IMR-90 (cell line): ENCODE measurements around the gene ATL2. TPM values are rescaled to one million over a fixed set of nuclear protein-coding genes. Genes with fewer than 3 reads are reported as not detected.

Experiments used
- ATAC-seq: fragments of 200-7000 bp; cut with Tn5 transposase; 2 replicates; pipeline ENCODE4 v1.9.1; 2020; ENCODE audit warnings: low read depth, mild to moderate bottlenecking, moderate library complexity
- BruUV-seq: library from RNA; stranded (reverse); fragments of 400-500 nt; replicated peaks from 2 replicates; lab custom pipeline; 2021; lab: Mats Ljungman, UMichigan
- CTCF ChIA-PET: fragments of 300-600 bp; formaldehyde crosslinking; extraction: SDS; loops from one replicate; lab custom pipeline; 2021; ENCODE audit warnings: antibody characterized with exemption; lab: Yijun Ruan, JAX
- POLR2A ChIA-PET: fragments of 300-600 bp; sonication (Branson Sonifier 250); formaldehyde crosslinking; loops from one replicate; lab custom pipeline; 2022; ENCODE audit warnings: antibody characterized with exemption; ENCODE audit not compliant: unreplicated experiment; lab: Charles Lee
- DNase-seq: peaks from one replicate; pipeline ENCODE4 v3.0.0; 2013
- H2AFZ ChIP-seq: replicated peaks from 2 replicates; pipeline ENCODE3; 2013; ENCODE audit warnings: low read length, mild to moderate bottlenecking; ENCODE audit not compliant: poor library complexity
- H2AK5ac ChIP-seq: 2 replicates; pipeline ENCODE4 v1.6.1; 2013; ENCODE audit warnings: low read depth, low read length, inconsistent platforms
- H2AK9ac ChIP-seq: replicated peaks from 2 replicates; pipeline ENCODE3; 2013; ENCODE audit warnings: mild to moderate bottlenecking, low read depth, low read length, moderate library complexity; ENCODE audit not compliant: poor library complexity
- H2BK120ac ChIP-seq: 2 replicates; pipeline ENCODE4 v1.6.1; 2013; ENCODE audit warnings: low read depth, low read length, inconsistent platforms
- H2BK15ac ChIP-seq: 3 replicates; pipeline ENCODE4 v1.6.1; 2013; ENCODE audit warnings: low read depth, low read length, inconsistent platforms
- H2BK20ac ChIP-seq: 2 replicates; pipeline ENCODE4 v1.6.1; 2013; ENCODE audit warnings: low read depth, mild to moderate bottlenecking, inconsistent platforms, low read length, moderate library complexity
- H2BK5ac ChIP-seq: 2 replicates; pipeline ENCODE4 v1.6.1; 2013; ENCODE audit warnings: mild to moderate bottlenecking, low read depth, low read length, inconsistent platforms; ENCODE audit not compliant: poor library complexity, severe bottlenecking
- H3K14ac ChIP-seq: replicated peaks from 2 replicates; pipeline ENCODE4 v1.6.1; 2013; ENCODE audit warnings: low read depth, low read length, inconsistent platforms
- H3K18ac ChIP-seq: 2 replicates; pipeline ENCODE4 v1.6.1; 2013; ENCODE audit warnings: low read depth, low read length, control low read depth
- H3K23ac ChIP-seq: 2 replicates; pipeline ENCODE4 v1.6.1; 2013; ENCODE audit warnings: low read depth, low read length, inconsistent platforms
- H3K27ac ChIP-seq: 2 replicates; pipeline ENCODE4 v1.5.1; 2013; ENCODE audit warnings: mild to moderate bottlenecking, control low read depth, low read length; ENCODE audit not compliant: insufficient read depth
- H3K27me3 ChIP-seq: 2 replicates; pipeline ENCODE4 v1.6.1; 2013; ENCODE audit warnings: low read length; ENCODE audit not compliant: control insufficient read depth, insufficient read depth
- H3K36me3 ChIP-seq: 2 replicates; pipeline ENCODE4 v1.6.1; 2013; ENCODE audit warnings: low read length, mixed read lengths; ENCODE audit not compliant: control insufficient read depth, insufficient read depth
- H3K4ac ChIP-seq: 2 replicates; pipeline ENCODE4 v1.6.1; 2013; ENCODE audit warnings: low read depth, low read length, inconsistent platforms
- H3K4me1 ChIP-seq: 2 replicates; pipeline ENCODE4 v1.6.1; 2013; ENCODE audit warnings: low read length, mixed read lengths; ENCODE audit not compliant: control insufficient read depth, insufficient read depth
- H3K4me2 ChIP-seq: 2 replicates; pipeline ENCODE4 v1.6.1; 2013; ENCODE audit warnings: low read depth, mild to moderate bottlenecking, control low read depth, low read length, moderate library complexity
- H3K4me3 ChIP-seq: 2 replicates; pipeline ENCODE4 v1.5.1; 2013; ENCODE audit warnings: low read depth, mild to moderate bottlenecking, control low read depth, low read length, moderate library complexity; ENCODE audit not compliant: insufficient read depth
- H3K56ac ChIP-seq: 2 replicates; pipeline ENCODE4 v1.6.1; 2013; ENCODE audit warnings: low read length, inconsistent platforms; ENCODE audit not compliant: insufficient read depth; ENCODE audit errors: extremely low read depth
- H3K79me1 ChIP-seq, 2 experiments: 2 replicates each; pipeline ENCODE4 v1.6.1; 2013; ENCODE audit warnings: low read length in 2 of 2, inconsistent platforms in 1 of 2, low read depth in 1 of 2
- H3K9ac ChIP-seq: 2 replicates; pipeline ENCODE4 v1.6.1; 2013; ENCODE audit warnings: low read depth, low read length, control low read depth
- H3K9me1 ChIP-seq: 2 replicates; pipeline ENCODE4 v1.6.1; 2013; ENCODE audit warnings: low read length, inconsistent platforms; ENCODE audit not compliant: insufficient read depth
- H3K9me3 ChIP-seq: 2 replicates; pipeline ENCODE4 v1.6.1; 2013; ENCODE audit warnings: low read length; ENCODE audit not compliant: control insufficient read depth, insufficient read depth
- H4K20me1 ChIP-seq: 2 replicates; pipeline ENCODE4 v1.6.1; 2013; ENCODE audit warnings: low read length, inconsistent platforms; ENCODE audit not compliant: insufficient read depth
- H4K5ac ChIP-seq: 2 replicates; pipeline ENCODE4 v1.6.1; 2013; ENCODE audit warnings: mild to moderate bottlenecking, low read depth, low read length, control low read depth
- H4K8ac ChIP-seq, 2 experiments: 2 replicates each; pipeline ENCODE4 v1.6.1; 2013; ENCODE audit warnings: low read depth in 2 of 2, low read length in 2 of 2, control low read depth in 1 of 2, inconsistent platforms in 1 of 2
- H4K91ac ChIP-seq: 2 replicates; pipeline ENCODE4 v1.6.1; 2013; ENCODE audit warnings: low read depth, low read length, inconsistent platforms; ENCODE audit not compliant: insufficient read depth
- MAFK ChIP-seq: IDR thresholded peaks from 2 replicates; pipeline ENCODE4 v1.6.1; 2012; ENCODE audit warnings: low read depth, low read length, improper control_type of control experiment
- SMC3 ChIP-seq: fragments of 150-350 bp; IDR thresholded peaks from 2 replicates; pipeline ENCODE4 v1.6.1; 2016; ENCODE audit warnings: low read depth, mild to moderate bottlenecking, antibody characterized with exemption, low read length, moderate library complexity
- WGBS, 2 experiments: methylation state at CpG; one replicate each; pipeline versions ENCODE4 v1.1.5 to v1.1.7; 2013; ENCODE audit warnings: missing lambda C conversion rate in 2 of 2; ENCODE audit not compliant: insufficient read length in 1 of 2; ENCODE audit errors: extremely low coverage in 2 of 2; 5-methylcytosine and 5-hydroxymethylcytosine counted together
- dilution Hi-C: fragments of 300-500 bp; cut with HindIII; formaldehyde crosslinking; loops from one replicate; pipeline ENCODE4 v1.14.3; 2018; ENCODE audit warnings: low sequenced_read_pairs; ENCODE audit not compliant: unreplicated experiment
- in situ Hi-C: fragments of 300-500 bp; cut with MboI; formaldehyde crosslinking; loops from 3 replicates; pipeline ENCODE4 v1.14.3; 2019; ENCODE audit warnings: low sequenced_read_pairs, inconsistent platforms, mixed read lengths
- intact Hi-C: fragments of 100-400 bp; cut with micrococcal nuclease; formaldehyde crosslinking; loops from 2 replicates; pipeline ENCODE4 v1.10.0; 2022
- polyA plus RNA-seq, 3 experiments: library from polyadenylated mRNA; depleted of rRNA; stranded (reverse); fragments of >200 nt; gene quantifications; 2 replicates each; pipeline ENCODE4 v1.2.3, GENCODE V29; 2012; ENCODE audit warnings: low replicate concordance in 1 of 3
- total RNA-seq: library from RNA; depleted of rRNA; stranded (reverse); fragments of >200 nt; gene quantifications from 2 replicates; pipeline ENCODE4 v1.2.3, GENCODE V29; 2012

Gene ATL2
- total and polyA plus RNA-seq, 2 of the 4 experiments (the other 2 are of a cell fraction) = 16.0 to 62.6 TPM

DNA sequence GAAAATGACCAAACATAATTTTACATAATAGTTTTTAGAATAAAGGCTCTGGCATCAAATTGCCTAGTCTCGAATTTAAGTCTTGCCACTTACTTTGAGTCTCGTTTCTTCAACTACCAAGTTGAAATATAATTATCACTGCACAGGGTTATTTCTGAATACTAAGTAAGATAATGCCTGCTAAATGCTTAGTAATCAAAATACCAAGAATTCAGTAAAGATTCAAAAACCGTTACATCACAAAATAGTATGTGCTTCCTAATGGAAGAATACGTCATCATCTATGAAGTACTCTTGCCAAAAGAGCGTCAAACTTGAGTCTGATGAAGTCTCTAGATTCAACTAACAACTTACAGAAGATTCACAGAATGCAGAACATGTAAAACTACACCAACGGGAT is 40.5 kb downstream of the ATL2 start:
- ChIA-PET CTCF (no interaction called here), POLR2A (no interaction called here)
- no peak overlapping the region for H2BK120ac ChIP-seq
- H4K91ac ChIP-seq = no peak overlapping the region
- peak; percentile 50 for TF ChIP-seq MAFK
- TF ChIP-seq SMC3 = no peak
- peaks cover 7 to 14% of the 10 kb centered on the region in 2 experiments; a peak in 3 of 4 replicates for H3K79me1 ChIP-seq
- no peak overlapping the region for H3K4me3 ChIP-seq
- ATAC-seq (no peak), DNase-seq (no peak)
- intact Hi-C loops = no loop called here
- no peak overlapping the region for H2AK9ac ChIP-seq
- dilution Hi-C loops = no loop called here
- H2BK15ac ChIP-seq = no peak overlapping the region
- no TSS peak for BruUV-seq
- no peak overlapping the region for H2BK5ac ChIP-seq
- no peaks in the 10 kb centered on the region for H3K27me3 ChIP-seq
- H3K4me1 ChIP-seq = no peaks in the 10 kb centered on the region
- H3K36me3 ChIP-seq = peaks cover 12% of the 10 kb centered on the region
- no peak overlapping the region for H3K9ac ChIP-seq
- in situ Hi-C loops = no loop called here
- H2BK20ac ChIP-seq = no peak overlapping the region
- no peak overlapping the region for H3K23ac ChIP-seq
- H3K18ac ChIP-seq = no peak overlapping the region
- no peak overlapping the region for H3K4me2 ChIP-seq
- H3K9me3 ChIP-seq = no peaks in the 10 kb centered on the region
- no peak overlapping the region for H3K27ac ChIP-seq
- H2AFZ ChIP-seq = no peak overlapping the region
- H3K14ac ChIP-seq = no peak overlapping the region
- no peak overlapping the region for H3K4ac ChIP-seq
- H3K9me1 ChIP-seq = no peaks in the 10 kb centered on the region
- H4K5ac ChIP-seq = no peak overlapping the region
- WGBS, 2 experiments = no CpG with 5 or more reads among the region's 6 CpGs
- H2AK5ac ChIP-seq = no peak overlapping the region
- no peak overlapping the region for H3K56ac ChIP-seq
- H4K20me1 ChIP-seq = no peaks in the 10 kb centered on the region
- no peak overlapping the region for H4K8ac ChIP-seq
